ENCODE data around the gene ARHGAP32.

ARHGAP32 gene

GRCh38 chr11:129045150-129045549 is 147.0 kb downstream of the ARHGAP32 start:
- Histone ChIP-seq H4K8ac (ENCODE audit: low read depth, low read length) (no peak overlapping the region), H3K14ac (ENCODE audit: low read length) (no peak overlapping the region), H3K79me2 (ENCODE audit: control insufficient read depth, insufficient read depth, low read length, poor library complexity) (no peaks in the 10 kb centered on the region), H4K12ac (ENCODE audit: low read depth, low read length) (no peak overlapping the region), H3K79me1 (ENCODE audit: low read length) (no peaks in the 10 kb centered on the region), H4K91ac (ENCODE audit: low read depth, low read length) (no peak overlapping the region), H3K18ac (ENCODE audit: low read length) (no peak overlapping the region), H2AFZ (ENCODE audit: insufficient read depth, low read length, poor library complexity) (no peak overlapping the region), H3K27me3 (ENCODE audit: insufficient read depth, low read length) (no peaks in the 10 kb centered on the region), H3K23ac (ENCODE audit: low read length) (no peak overlapping the region), H3K9ac (ENCODE audit: low read length) (no peak overlapping the region), H3K27ac (ENCODE audit: low read depth, low read length) (no peak overlapping the region), H3K9me3 (ENCODE audit: insufficient read depth, low read depth, low read length) (no peaks in the 10 kb centered on the region), H2BK120ac (ENCODE audit: insufficient read depth, low read length, poor library complexity) (no peak overlapping the region), H3K4me3 (ENCODE audit: low read depth, low read length) (no peak overlapping the region), H3K4me2 (ENCODE audit: low read length) (no peak overlapping the region), H3K36me3 (ENCODE audit: control insufficient read depth in 1 of 2, insufficient read depth in 2 of 2, low read length in 2 of 2) (no peaks in the 10 kb centered on the region), H2BK5ac (ENCODE audit: low read depth, low read length, poor library complexity) (no peak overlapping the region), H3K4me1 (ENCODE audit: control insufficient read depth in 1 of 2, insufficient read depth in 2 of 2, low read length in 2 of 2) (no peaks in the 10 kb centered on the region), H2BK12ac (ENCODE audit: low read length) (no peak overlapping the region), H2AK5ac (ENCODE audit: low read length) (no peak overlapping the region), H3K4ac (ENCODE audit: low read depth, low read length) (no peak overlapping the region)
- DNase-seq = no peak
- WGBS (ENCODE audit: extremely low coverage, insufficient coverage, insufficient read length) = no CpG with 5 or more reads among the region's 5 CpGs

DNA sequence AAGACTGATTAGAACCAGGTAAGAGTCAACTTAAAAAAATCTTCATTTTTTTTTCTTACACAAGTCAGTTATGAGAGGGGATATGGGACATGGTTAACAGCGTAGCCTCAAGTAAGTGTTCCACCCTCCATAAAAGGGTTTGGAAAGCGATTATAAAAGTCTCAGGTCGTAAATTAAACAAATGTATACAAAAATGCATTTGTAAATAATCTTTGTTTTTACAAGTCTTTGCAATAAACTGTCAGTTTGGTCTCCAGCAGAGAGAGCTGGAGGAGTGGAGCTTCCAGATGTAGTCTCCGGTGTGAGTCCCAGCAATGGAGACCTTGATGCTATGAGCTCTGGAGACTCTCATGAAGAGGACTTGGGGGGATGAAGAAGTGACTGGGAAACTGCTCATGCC is 149.6 kb downstream of the ARHGAP32 start:
- no peak overlapping the region for H3K14ac ChIP-seq (ENCODE audit: low read length)

GRCh38 chr11:129041611-129042018 is 150.5 kb downstream of the ARHGAP32 start:
- H3K9me3 ChIP-seq (ENCODE audit: insufficient read depth, low read depth, low read length) = no peaks in the 10 kb centered on the region
- peak in 1 of 2 donors; percentile 14 for DNase-seq
- no peak overlapping the region for H4K8ac ChIP-seq (ENCODE audit: low read depth, low read length)
- no peak overlapping the region for H4K91ac ChIP-seq (ENCODE audit: low read depth, low read length)
- no peak overlapping the region for H3K14ac ChIP-seq (ENCODE audit: low read length)
- no peak overlapping the region for H3K4ac ChIP-seq (ENCODE audit: low read depth, low read length)
- H2BK12ac ChIP-seq (ENCODE audit: low read length) = no peak overlapping the region
- no peaks in the 10 kb centered on the region for H3K79me1 ChIP-seq (ENCODE audit: low read length)
- no peak overlapping the region for H3K27ac ChIP-seq (ENCODE audit: low read depth, low read length)
- H3K23ac ChIP-seq (ENCODE audit: low read length) = no peak overlapping the region
- H3K4me1 ChIP-seq (ENCODE audit: control insufficient read depth in 1 of 2, insufficient read depth in 2 of 2, low read length in 2 of 2) = no peaks in the 10 kb centered on the region
- H3K18ac ChIP-seq (ENCODE audit: low read length) = no peak overlapping the region
- no peaks in the 10 kb centered on the region for H3K36me3 ChIP-seq (ENCODE audit: control insufficient read depth in 1 of 2, insufficient read depth in 2 of 2, low read length in 2 of 2)
- WGBS (ENCODE audit: extremely low coverage, insufficient coverage, insufficient read length) = no CpG with 5 or more reads among the region's 3 CpGs
- no peak overlapping the region for H2BK120ac ChIP-seq (ENCODE audit: insufficient read depth, low read length, poor library complexity)
- H2AFZ ChIP-seq (ENCODE audit: insufficient read depth, low read length, poor library complexity) = no peak overlapping the region
- no peak overlapping the region for H3K9ac ChIP-seq (ENCODE audit: low read length)
- no peak overlapping the region for H4K12ac ChIP-seq (ENCODE audit: low read depth, low read length)
- H2AK5ac ChIP-seq (ENCODE audit: low read length) = no peak overlapping the region
- no peak overlapping the region for H3K4me3 ChIP-seq (ENCODE audit: low read depth, low read length)
- no peaks in the 10 kb centered on the region for H3K79me2 ChIP-seq (ENCODE audit: control insufficient read depth, insufficient read depth, low read length, poor library complexity)
- H2BK5ac ChIP-seq (ENCODE audit: low read depth, low read length, poor library complexity) = no peak overlapping the region
- no peak overlapping the region for H3K4me2 ChIP-seq (ENCODE audit: low read length)
- no peaks in the 10 kb centered on the region for H3K27me3 ChIP-seq (ENCODE audit: insufficient read depth, low read length)

More for the DNA sequence above, 149.6 kb downstream of the ARHGAP32 start:
- no peak for DNase-seq
- Histone ChIP-seq H2AFZ (ENCODE audit: insufficient read depth, low read length, poor library complexity) (no peak overlapping the region), H3K27ac (ENCODE audit: low read depth, low read length) (no peak overlapping the region), H3K36me3 (ENCODE audit: control insufficient read depth in 1 of 2, insufficient read depth in 2 of 2, low read length in 2 of 2) (no peaks in the 10 kb centered on the region), H3K4me1 (ENCODE audit: control insufficient read depth in 1 of 2, insufficient read depth in 2 of 2, low read length in 2 of 2) (no peaks in the 10 kb centered on the region), H4K91ac (ENCODE audit: low read depth, low read length) (no peak overlapping the region), H3K79me1 (ENCODE audit: low read length) (no peaks in the 10 kb centered on the region), H3K9me3 (ENCODE audit: insufficient read depth, low read depth, low read length) (no peaks in the 10 kb centered on the region), H2BK120ac (ENCODE audit: insufficient read depth, low read length, poor library complexity) (no peak overlapping the region), H3K4me2 (ENCODE audit: low read length) (no peak overlapping the region), H3K79me2 (ENCODE audit: control insufficient read depth, insufficient read depth, low read length, poor library complexity) (no peaks in the 10 kb centered on the region), H3K9ac (ENCODE audit: low read length) (no peak overlapping the region), H4K8ac (ENCODE audit: low read depth, low read length) (no peak overlapping the region), H3K27me3 (ENCODE audit: insufficient read depth, low read length) (no peaks in the 10 kb centered on the region), H3K4me3 (ENCODE audit: low read depth, low read length) (no peak overlapping the region), H2BK5ac (ENCODE audit: low read depth, low read length, poor library complexity) (no peak overlapping the region), H3K23ac (ENCODE audit: low read length) (no peak overlapping the region), H2AK5ac (ENCODE audit: low read length) (no peak overlapping the region), H2BK12ac (ENCODE audit: low read length) (no peak overlapping the region), H3K18ac (ENCODE audit: low read length) (no peak overlapping the region), H4K12ac (ENCODE audit: low read depth, low read length) (no peak overlapping the region), H3K4ac (ENCODE audit: low read depth, low read length) (no peak overlapping the region)
- no CpG with 5 or more reads among the region's 4 CpGs for WGBS (ENCODE audit: extremely low coverage, insufficient coverage, insufficient read length)

DNA sequence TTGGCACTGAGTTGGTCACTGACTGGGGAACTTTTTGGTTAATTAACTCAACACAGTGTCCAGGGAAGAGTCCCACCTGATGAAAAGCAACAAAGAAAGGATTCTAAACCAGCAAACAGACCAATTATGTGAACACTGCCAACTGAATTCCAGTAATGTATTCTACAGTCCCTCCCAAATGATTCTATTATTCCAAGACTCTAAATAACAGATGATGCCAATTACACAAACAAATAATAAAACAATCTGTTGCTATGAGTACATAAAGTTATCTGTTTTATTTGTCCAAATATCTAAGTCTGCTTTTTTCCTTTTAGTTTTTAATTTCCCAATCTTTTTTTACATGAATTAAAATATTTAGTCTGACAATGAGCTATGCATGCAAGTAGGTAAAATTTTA is 151.2 kb downstream of the ARHGAP32 start:
- no peaks in the 10 kb centered on the region for H3K4me1 ChIP-seq (ENCODE audit: control insufficient read depth in 1 of 2, insufficient read depth in 2 of 2, low read length in 2 of 2)
- H3K23ac ChIP-seq (ENCODE audit: low read length) = no peak overlapping the region
- H3K18ac ChIP-seq (ENCODE audit: low read length) = no peak overlapping the region
- no peak overlapping the region for H3K4ac ChIP-seq (ENCODE audit: low read depth, low read length)
- H2AFZ ChIP-seq (ENCODE audit: insufficient read depth, low read length, poor library complexity) = no peak overlapping the region
- H3K4me2 ChIP-seq (ENCODE audit: low read length) = no peak overlapping the region
- no peak overlapping the region for H4K91ac ChIP-seq (ENCODE audit: low read depth, low read length)
- H2BK120ac ChIP-seq (ENCODE audit: insufficient read depth, low read length, poor library complexity) = no peak overlapping the region
- H3K79me2 ChIP-seq (ENCODE audit: control insufficient read depth, insufficient read depth, low read length, poor library complexity) = no peaks in the 10 kb centered on the region
- H3K9ac ChIP-seq (ENCODE audit: low read length) = no peak overlapping the region
- no peak overlapping the region for H3K4me3 ChIP-seq (ENCODE audit: low read depth, low read length)
- no peaks in the 10 kb centered on the region for H3K9me3 ChIP-seq (ENCODE audit: insufficient read depth, low read depth, low read length)
- no peak overlapping the region for H3K14ac ChIP-seq (ENCODE audit: low read length)
- no peak overlapping the region for H2AK5ac ChIP-seq (ENCODE audit: low read length)
- no peaks in the 10 kb centered on the region for H3K27me3 ChIP-seq (ENCODE audit: insufficient read depth, low read length)
- no peak overlapping the region for H4K12ac ChIP-seq (ENCODE audit: low read depth, low read length)
- H3K27ac ChIP-seq (ENCODE audit: low read depth, low read length) = no peak overlapping the region
- H4K8ac ChIP-seq (ENCODE audit: low read depth, low read length) = no peak overlapping the region
- H3K36me3 ChIP-seq (ENCODE audit: control insufficient read depth in 1 of 2, insufficient read depth in 2 of 2, low read length in 2 of 2) = no peaks in the 10 kb centered on the region
- no peaks in the 10 kb centered on the region for H3K79me1 ChIP-seq (ENCODE audit: low read length)
- no peak for DNase-seq
- H2BK12ac ChIP-seq (ENCODE audit: low read length) = no peak overlapping the region
- H2BK5ac ChIP-seq (ENCODE audit: low read depth, low read length, poor library complexity) = no peak overlapping the region
